ENCODE measurements around the gene STK32C.

STK32C gene

DNA sequence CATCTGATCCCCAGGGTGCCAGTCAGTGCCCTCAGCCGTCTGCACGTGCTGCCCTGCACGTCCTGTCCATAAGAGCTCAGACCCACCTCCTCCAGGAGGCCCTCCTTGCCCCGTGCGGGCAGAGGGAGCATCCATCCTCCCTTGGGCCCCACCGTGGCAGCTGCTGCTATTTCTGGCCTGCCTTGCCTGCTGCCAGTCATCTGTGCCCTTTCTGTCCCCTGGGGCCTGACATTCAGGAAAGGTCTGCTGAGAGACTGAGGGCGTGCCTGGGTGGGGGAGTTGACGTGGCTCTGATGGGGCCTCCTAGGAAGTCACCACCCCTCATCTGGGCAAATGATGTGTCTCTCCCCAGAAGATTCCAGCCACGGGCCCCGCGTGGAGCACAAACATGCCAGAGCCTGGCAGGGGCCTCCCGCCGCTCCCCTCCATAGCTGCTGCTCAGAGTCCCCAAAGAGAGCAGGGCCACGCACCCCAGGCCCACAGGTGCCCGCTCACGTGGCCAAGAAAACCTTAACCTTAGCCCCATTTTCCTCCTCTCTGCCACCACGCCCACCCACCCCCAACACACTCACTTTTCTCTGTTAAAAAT lies 99.2 kb downstream of the STK32C start:
- Histone ChIP-seq H3K27ac (replicated peaks) (no peak overlapping the region), H3K27me3 (ENCODE audit: insufficient read depth, poor library complexity, severe bottlenecking) (no peaks in the 10 kb centered on the region), H3K4me3 (replicated peaks; ENCODE audit: insufficient read depth, low read length) (no peak overlapping the region)
- DNase-seq (ENCODE audit: low read depth in 1 of 2, low spot score in 1 of 2), result no peak
- TF ChIP-seq SPI1 (IDR thresholded peaks at IDR 0.05; ENCODE audit: borderline replicate concordance, low read depth) (no peak), POLR2AphosphoS5 (IDR thresholded peaks at IDR 0.05; ENCODE audit: low read depth) (no peak), GABPA (IDR thresholded peaks at IDR 0.05; ENCODE audit: low read depth) (no peak)
- TF ChIP-seq, protein P1, sequence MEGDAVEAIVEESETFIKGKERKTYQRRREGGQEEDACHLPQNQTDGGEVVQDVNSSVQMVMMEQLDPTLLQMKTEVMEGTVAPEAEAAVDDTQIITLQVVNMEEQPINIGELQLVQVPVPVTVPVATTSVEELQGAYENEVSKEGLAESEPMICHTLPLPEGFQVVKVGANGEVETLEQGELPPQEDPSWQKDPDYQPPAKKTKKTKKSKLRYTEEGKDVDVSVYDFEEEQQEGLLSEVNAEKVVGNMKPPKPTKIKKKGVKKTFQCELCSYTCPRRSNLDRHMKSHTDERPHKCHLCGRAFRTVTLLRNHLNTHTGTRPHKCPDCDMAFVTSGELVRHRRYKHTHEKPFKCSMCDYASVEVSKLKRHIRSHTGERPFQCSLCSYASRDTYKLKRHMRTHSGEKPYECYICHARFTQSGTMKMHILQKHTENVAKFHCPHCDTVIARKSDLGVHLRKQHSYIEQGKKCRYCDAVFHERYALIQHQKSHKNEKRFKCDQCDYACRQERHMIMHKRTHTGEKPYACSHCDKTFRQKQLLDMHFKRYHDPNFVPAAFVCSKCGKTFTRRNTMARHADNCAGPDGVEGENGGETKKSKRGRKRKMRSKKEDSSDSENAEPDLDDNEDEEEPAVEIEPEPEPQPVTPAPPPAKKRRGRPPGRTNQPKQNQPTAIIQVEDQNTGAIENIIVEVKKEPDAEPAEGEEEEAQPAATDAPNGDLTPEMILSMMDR (IDR thresholded peaks at IDR 0.05; ENCODE audit: insufficient read depth, low read length), result no peak
- TF ChIP-seq, protein P2, sequence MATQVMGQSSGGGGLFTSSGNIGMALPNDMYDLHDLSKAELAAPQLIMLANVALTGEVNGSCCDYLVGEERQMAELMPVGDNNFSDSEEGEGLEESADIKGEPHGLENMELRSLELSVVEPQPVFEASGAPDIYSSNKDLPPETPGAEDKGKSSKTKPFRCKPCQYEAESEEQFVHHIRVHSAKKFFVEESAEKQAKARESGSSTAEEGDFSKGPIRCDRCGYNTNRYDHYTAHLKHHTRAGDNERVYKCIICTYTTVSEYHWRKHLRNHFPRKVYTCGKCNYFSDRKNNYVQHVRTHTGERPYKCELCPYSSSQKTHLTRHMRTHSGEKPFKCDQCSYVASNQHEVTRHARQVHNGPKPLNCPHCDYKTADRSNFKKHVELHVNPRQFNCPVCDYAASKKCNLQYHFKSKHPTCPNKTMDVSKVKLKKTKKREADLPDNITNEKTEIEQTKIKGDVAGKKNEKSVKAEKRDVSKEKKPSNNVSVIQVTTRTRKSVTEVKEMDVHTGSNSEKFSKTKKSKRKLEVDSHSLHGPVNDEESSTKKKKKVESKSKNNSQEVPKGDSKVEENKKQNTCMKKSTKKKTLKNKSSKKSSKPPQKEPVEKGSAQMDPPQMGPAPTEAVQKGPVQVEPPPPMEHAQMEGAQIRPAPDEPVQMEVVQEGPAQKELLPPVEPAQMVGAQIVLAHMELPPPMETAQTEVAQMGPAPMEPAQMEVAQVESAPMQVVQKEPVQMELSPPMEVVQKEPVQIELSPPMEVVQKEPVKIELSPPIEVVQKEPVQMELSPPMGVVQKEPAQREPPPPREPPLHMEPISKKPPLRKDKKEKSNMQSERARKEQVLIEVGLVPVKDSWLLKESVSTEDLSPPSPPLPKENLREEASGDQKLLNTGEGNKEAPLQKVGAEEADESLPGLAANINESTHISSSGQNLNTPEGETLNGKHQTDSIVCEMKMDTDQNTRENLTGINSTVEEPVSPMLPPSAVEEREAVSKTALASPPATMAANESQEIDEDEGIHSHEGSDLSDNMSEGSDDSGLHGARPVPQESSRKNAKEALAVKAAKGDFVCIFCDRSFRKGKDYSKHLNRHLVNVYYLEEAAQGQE (IDR thresholded peaks at IDR 0.05; ENCODE audit: insufficient replicate concordance, low read depth), result no peak

DNA sequence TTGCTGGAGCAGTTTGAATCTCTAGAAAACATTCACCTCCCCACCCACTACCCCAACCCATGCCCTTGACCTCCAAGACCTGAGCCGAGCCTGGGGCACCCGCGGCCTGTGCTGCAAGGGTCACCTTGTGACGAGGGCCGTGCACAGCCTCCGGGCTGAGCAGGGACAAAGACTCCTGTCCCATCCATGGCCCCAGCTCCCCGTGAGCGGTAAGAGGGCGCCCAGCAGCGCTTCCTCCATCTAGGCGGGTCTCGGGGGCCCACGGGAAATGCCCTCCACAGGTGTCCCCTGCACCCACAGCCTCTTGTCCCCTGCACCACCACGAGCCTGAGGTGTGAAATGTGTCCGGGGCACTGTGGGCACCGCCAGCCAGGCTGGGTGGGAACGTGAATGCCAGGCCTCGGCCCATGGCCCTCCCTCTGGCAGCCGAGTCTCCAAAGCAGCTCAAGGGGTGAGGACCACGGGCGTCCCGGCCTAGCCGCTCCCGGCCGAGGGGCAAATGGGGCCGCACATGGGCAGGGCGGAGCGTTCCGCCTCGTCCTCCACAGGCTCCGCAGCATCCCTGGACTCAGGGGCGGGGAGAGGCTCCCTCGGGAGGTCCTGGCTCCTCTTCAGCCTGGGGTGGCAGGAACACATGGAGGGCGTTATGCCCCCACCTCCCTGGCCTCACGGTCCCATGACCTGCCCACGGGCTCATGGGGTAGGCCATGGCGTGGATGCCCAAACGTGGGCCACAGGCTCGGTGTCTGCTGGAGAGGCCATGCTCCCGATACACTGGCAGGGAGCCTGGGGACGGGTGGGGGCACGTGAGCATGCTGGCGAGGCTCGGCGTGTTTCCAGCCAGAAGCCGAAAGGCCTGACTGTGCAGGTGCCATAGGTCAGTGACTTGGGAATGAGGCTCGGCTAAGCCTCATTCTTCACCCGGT lies 100.0 kb downstream of the STK32C start:
- Histone ChIP-seq H3K27ac (replicated peaks) (no peak overlapping the region), H3K4me3 (replicated peaks; ENCODE audit: insufficient read depth, low read length) (no peak overlapping the region), H3K27me3 (ENCODE audit: insufficient read depth, poor library complexity, severe bottlenecking) (no peaks in the 10 kb centered on the region)
- DNase-seq (ENCODE audit: low read depth in 1 of 2, low spot score in 1 of 2), result no peak
- TF ChIP-seq SPI1 (IDR thresholded peaks at IDR 0.05; ENCODE audit: borderline replicate concordance, low read depth) (no peak), GABPA (IDR thresholded peaks at IDR 0.05; ENCODE audit: low read depth) (no peak), POLR2AphosphoS5 (IDR thresholded peaks at IDR 0.05; ENCODE audit: low read depth) (no peak)
- TF ChIP-seq, protein P1 (IDR thresholded peaks at IDR 0.05; ENCODE audit: insufficient read depth, low read length), result no peak
- TF ChIP-seq, protein P2 (IDR thresholded peaks at IDR 0.05; ENCODE audit: insufficient replicate concordance, low read depth), result no peak

DNA sequence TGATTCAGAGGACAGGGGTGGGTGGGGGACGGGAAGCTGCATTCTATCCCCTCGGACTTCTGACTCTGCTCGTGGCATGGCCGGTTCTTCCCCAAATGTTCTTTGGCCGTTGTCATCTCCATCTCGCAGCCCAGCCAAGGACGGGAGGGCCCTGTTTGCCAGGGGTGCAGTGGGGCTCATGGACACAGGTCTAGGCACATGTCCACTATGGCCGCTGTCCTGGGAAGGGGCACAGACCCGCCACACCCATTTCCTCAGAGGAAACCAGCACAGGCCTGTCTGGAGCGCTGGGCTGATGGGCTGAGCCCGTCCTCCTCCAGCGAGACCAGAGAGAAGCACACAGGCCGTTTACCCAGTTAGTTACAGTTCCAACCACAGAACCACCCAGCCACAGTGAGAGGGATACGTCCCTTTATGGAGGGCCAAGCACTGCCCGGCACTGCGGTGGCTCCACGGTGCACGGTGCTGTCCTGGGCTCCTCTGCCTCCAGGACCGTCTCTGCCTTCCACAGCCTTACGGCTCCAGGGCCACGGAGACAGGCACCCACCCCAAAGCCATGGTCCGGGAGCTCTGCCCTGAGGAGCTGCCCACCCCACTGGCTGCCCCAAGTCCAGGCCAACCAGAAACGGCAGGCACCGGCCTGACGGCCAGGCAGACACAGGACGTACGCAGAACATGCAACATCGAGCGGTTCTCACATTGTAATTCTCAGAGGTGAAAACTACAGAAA lies 100.8 kb downstream of the STK32C start:
- Histone ChIP-seq H3K27me3 (ENCODE audit: insufficient read depth, poor library complexity, severe bottlenecking) (no peaks in the 10 kb centered on the region), H3K27ac (replicated peaks) (no peak overlapping the region), H3K4me3 (replicated peaks; ENCODE audit: insufficient read depth, low read length) (no peak overlapping the region)
- no peak for DNase-seq (ENCODE audit: low read depth in 1 of 2, low spot score in 1 of 2)
- TF ChIP-seq SPI1 (IDR thresholded peaks at IDR 0.05; ENCODE audit: borderline replicate concordance, low read depth), result no peak
- TF ChIP-seq, protein P2 (IDR thresholded peaks at IDR 0.05; ENCODE audit: insufficient replicate concordance, low read depth), result no peak
- TF ChIP-seq POLR2AphosphoS5 (IDR thresholded peaks at IDR 0.05; ENCODE audit: low read depth), result no peak
- no peak for TF ChIP-seq GABPA (IDR thresholded peaks at IDR 0.05; ENCODE audit: low read depth)
- TF ChIP-seq, protein P1 (IDR thresholded peaks at IDR 0.05; ENCODE audit: insufficient read depth, low read length), result no peak
